Measurements from ENCODE around the gene F13B. TPM values are rescaled to one million over a fixed set of nuclear protein-coding genes. Genes with fewer than 3 reads are reported as not detected.

Gene F13B
- total RNA-seq, 2 experiments from 2014 or later = not detected

DNA sequence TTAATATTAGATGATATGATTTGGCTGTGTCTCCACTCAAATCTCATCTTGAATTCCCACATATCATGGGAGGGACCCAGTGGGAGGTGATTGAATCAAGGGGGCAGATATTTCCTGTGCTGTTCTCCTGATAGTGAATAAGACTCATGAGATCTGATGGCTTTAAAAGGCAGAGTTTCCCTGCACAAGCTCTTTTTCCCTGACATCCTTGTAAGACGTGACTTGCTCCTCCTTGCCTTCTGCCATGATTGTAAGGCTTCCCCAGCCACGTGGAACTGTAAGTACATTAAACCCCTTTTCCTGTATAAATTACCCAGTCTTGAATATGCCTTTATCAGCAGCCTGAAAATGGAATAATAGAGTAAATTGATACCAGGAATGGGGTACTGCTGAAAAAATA lies 13.3 kb upstream of the F13B start:
- Mint-ChIP-seq H3K36me3 (ENCODE audit: low read depth) (no peaks in the 10 kb centered on the region), H3K27me3 (no peaks in the 10 kb centered on the region), H3K4me3 (no peak overlapping the region), H3K27ac (no peak overlapping the region), H3K9me3 (no peaks in the 10 kb centered on the region), H3K4me1 (ENCODE audit: low read depth) (no peaks in the 10 kb centered on the region)
- no peak for ATAC-seq (ENCODE audit: poor library complexity)
- Histone ChIP-seq H3K4me1 (ENCODE audit: insufficient read depth, low read length) (no peaks in the 10 kb centered on the region), H3K9me3 (ENCODE audit: control insufficient read depth in 1 of 2, insufficient read depth in 1 of 2, low read length in 2 of 2) (peaks cover 7 to 12% of the 10 kb centered on the region in 2 experiments), H3K4me3 (ENCODE audit: low read length) (no peak overlapping the region), H3K27ac (ENCODE audit: low read depth in 1 of 2, low read length in 2 of 2) (no peak overlapping the region), H3K36me3 (ENCODE audit: insufficient read depth, low read length) (no peaks in the 10 kb centered on the region), H3K27me3 (ENCODE audit: control insufficient read depth in 1 of 2, insufficient read depth in 2 of 2, low read length in 2 of 2) (no peaks in the 10 kb centered on the region)
- intact Hi-C loops (cut with DNase I, micrococcal nuclease) = no loop called here
- TF ChIP-seq, protein P1, sequence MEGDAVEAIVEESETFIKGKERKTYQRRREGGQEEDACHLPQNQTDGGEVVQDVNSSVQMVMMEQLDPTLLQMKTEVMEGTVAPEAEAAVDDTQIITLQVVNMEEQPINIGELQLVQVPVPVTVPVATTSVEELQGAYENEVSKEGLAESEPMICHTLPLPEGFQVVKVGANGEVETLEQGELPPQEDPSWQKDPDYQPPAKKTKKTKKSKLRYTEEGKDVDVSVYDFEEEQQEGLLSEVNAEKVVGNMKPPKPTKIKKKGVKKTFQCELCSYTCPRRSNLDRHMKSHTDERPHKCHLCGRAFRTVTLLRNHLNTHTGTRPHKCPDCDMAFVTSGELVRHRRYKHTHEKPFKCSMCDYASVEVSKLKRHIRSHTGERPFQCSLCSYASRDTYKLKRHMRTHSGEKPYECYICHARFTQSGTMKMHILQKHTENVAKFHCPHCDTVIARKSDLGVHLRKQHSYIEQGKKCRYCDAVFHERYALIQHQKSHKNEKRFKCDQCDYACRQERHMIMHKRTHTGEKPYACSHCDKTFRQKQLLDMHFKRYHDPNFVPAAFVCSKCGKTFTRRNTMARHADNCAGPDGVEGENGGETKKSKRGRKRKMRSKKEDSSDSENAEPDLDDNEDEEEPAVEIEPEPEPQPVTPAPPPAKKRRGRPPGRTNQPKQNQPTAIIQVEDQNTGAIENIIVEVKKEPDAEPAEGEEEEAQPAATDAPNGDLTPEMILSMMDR (IDR thresholded peaks at IDR 0.05) = no peak
- POLR2A ChIA-PET = no interaction called here
- DNase-seq = no peak
- CTCF ChIA-PET = no interaction called here

DNA sequence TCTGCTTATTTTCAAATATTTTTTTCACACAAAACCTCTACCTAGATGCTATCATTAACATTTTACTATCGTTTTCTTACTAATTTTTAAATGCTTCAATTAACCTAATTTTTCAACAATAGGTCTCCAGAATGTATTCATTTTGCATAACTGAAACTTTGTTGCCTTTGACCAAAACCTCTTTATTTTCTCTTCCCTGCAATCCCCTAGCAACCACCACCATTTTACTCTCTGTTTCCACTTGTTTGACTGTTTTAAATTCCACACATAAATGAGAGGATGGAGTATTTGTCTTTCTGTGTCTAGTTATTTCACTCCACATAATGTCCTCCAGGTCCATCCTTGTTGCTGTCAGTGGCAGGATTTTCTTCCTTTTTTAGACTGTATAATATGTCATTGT lies 9.5 kb upstream of the F13B start:
- H3K27me3 Mint-ChIP-seq = no peaks in the 10 kb centered on the region
- intact Hi-C loops (cut with DNase I, micrococcal nuclease) = no loop called here
- H3K4me1 Mint-ChIP-seq (ENCODE audit: low read depth) = no peaks in the 10 kb centered on the region
- H3K36me3 Mint-ChIP-seq (ENCODE audit: low read depth) = no peaks in the 10 kb centered on the region
- no peak for ATAC-seq (ENCODE audit: poor library complexity)
- H3K4me1 ChIP-seq (ENCODE audit: insufficient read depth, low read length) = no peaks in the 10 kb centered on the region
- DNase-seq = no peak
- TF ChIP-seq, protein P1 (IDR thresholded peaks at IDR 0.05) = no peak
- H3K36me3 ChIP-seq (ENCODE audit: insufficient read depth, low read length) = no peaks in the 10 kb centered on the region
- no peaks in the 10 kb centered on the region for H3K27me3 ChIP-seq (ENCODE audit: control insufficient read depth in 1 of 2, insufficient read depth in 2 of 2, low read length in 2 of 2)
- H3K27ac Mint-ChIP-seq = no peak overlapping the region
- no peak overlapping the region for H3K27ac ChIP-seq (ENCODE audit: low read depth in 1 of 2, low read length in 2 of 2)
- H3K9me3 Mint-ChIP-seq = no peaks in the 10 kb centered on the region
- no peak overlapping the region for H3K4me3 Mint-ChIP-seq
- ChIA-PET POLR2A (no interaction called here), CTCF (no interaction called here)
- H3K4me3 ChIP-seq (ENCODE audit: low read length) = no peak overlapping the region
- H3K9me3 ChIP-seq (ENCODE audit: control insufficient read depth in 1 of 2, insufficient read depth in 1 of 2, low read length in 2 of 2) = peaks cover 6 to 12% of the 10 kb centered on the region in 2 experiments

DNA sequence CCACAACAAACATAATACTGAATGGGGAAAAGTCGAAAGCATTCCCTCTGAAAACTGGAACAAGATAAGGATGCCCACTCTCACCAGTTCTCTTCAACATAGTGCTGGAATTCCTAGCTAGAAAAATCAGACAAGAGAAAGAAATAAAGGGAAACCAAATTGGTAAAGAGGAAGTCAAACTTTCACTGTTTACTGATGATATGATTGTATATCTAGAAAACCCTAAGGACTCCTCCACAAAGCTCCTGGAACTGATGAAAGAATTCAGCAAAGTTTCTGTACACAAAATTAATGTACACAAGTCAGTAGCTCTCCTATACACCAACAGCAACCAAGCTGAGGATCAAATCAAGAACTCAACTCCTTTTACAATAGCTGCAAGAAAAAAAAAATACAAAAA lies 6.9 kb upstream of the F13B start:
- Histone ChIP-seq H3K27ac (ENCODE audit: low read depth in 1 of 2, low read length in 2 of 2) (no peak overlapping the region), H3K27me3 (ENCODE audit: control insufficient read depth in 1 of 2, insufficient read depth in 2 of 2, low read length in 2 of 2) (no peaks in the 10 kb centered on the region), H3K36me3 (ENCODE audit: insufficient read depth, low read length) (no peaks in the 10 kb centered on the region), H3K9me3 (ENCODE audit: control insufficient read depth in 1 of 2, insufficient read depth in 1 of 2, low read length in 2 of 2) (peaks cover 0 to 12% of the 10 kb centered on the region in 2 experiments), H3K4me3 (ENCODE audit: low read length) (no peak overlapping the region), H3K4me1 (ENCODE audit: insufficient read depth, low read length) (no peaks in the 10 kb centered on the region)
- no peak overlapping the region for H3K4me3 Mint-ChIP-seq
- intact Hi-C loops (cut with DNase I, micrococcal nuclease) = no loop called here
- H3K27me3 Mint-ChIP-seq = no peaks in the 10 kb centered on the region
- H3K36me3 Mint-ChIP-seq (ENCODE audit: low read depth) = no peaks in the 10 kb centered on the region
- no peak overlapping the region for H3K27ac Mint-ChIP-seq
- TF ChIP-seq, protein P1 (IDR thresholded peaks at IDR 0.05) = no peak
- no peak for ATAC-seq (ENCODE audit: poor library complexity)
- ChIA-PET CTCF (no interaction called here), POLR2A (no interaction called here)
- no peak for DNase-seq
- H3K4me1 Mint-ChIP-seq (ENCODE audit: low read depth) = no peaks in the 10 kb centered on the region
- H3K9me3 Mint-ChIP-seq = peaks cover 4% of the 10 kb centered on the region

All from CD4-positive, alpha-beta T cell (primary cell).